WERI-Rb-1 (cell line): ENCODE results near the gene PGAM2.

Source experiments
- DNase-seq: peaks from one replicate; pipeline ENCODE4 v3.0.0-alpha.2; 2020
- H3K27ac ChIP-seq: fragments of 250-450 bp; sonication (Bioruptor Pico); 2 replicates; pipeline ENCODE4 v1.5.1; 2020; ENCODE audit warnings: mild to moderate bottlenecking, moderate library complexity
- H3K27me3 ChIP-seq: fragments of 250-450 bp; sonication (Bioruptor Pico); 2 replicates; pipeline ENCODE4 v1.5.1; 2021; ENCODE audit warnings: mild to moderate bottlenecking, low read depth, moderate library complexity; ENCODE audit not compliant: insufficient read depth, severe bottlenecking
- H3K36me3 ChIP-seq: fragments of 250-450 bp; sonication (Bioruptor Pico); 2 replicates; pipeline ENCODE4 v1.5.1; 2020; ENCODE audit warnings: mild to moderate bottlenecking, moderate library complexity
- H3K4me3 ChIP-seq: 2 replicates; pipeline ENCODE4 v1.5.1; 2011; ENCODE audit warnings: low read depth, mild to moderate bottlenecking, control low read depth, low read length
- H3K9me3 ChIP-seq: fragments of 250-450 bp; sonication (Bioruptor Pico); 2 replicates; pipeline ENCODE4 v1.5.1; 2021; ENCODE audit warnings: mild to moderate bottlenecking, moderate library complexity; ENCODE audit not compliant: severe bottlenecking
- TF ChIP-seq, protein P1 (sequence below): IDR thresholded peaks from 2 replicates; pipeline ENCODE4 v1.5.1; 2011; ENCODE audit warnings: low read depth, mild to moderate bottlenecking, control low read depth, inconsistent platforms, low read length

The PGAM2 gene

DNA sequence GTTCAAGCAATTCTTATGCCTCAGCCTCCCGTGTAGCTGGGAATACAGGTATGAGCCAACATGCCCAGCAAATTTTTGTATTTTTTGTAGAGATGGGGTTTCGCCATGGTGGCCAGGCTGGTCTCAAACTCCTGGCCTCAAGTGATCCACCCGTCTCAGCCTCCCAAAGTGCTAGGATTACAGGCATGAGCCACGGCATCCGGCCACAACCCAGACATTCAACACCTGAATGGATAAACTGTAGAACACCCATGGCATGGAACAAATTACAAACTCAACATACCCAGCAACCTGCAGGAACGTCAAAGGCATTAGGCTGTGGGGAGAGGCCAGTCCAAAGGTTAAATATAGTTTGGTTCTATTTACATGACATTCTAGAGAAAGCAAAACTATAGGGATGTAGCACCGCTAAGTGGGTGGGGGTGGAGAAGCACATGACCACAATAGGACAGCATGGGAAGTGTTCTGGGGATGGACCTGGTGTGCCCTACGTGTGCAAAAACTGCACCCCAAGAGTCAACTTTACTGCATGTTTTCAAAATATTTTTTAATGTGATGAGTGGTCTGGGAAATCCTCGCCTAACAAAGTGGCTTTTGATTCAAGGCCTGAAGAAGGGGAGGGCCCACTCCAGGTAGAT, 6.5 kb upstream of the PGAM2 start:
- TF ChIP-seq, protein P1, sequence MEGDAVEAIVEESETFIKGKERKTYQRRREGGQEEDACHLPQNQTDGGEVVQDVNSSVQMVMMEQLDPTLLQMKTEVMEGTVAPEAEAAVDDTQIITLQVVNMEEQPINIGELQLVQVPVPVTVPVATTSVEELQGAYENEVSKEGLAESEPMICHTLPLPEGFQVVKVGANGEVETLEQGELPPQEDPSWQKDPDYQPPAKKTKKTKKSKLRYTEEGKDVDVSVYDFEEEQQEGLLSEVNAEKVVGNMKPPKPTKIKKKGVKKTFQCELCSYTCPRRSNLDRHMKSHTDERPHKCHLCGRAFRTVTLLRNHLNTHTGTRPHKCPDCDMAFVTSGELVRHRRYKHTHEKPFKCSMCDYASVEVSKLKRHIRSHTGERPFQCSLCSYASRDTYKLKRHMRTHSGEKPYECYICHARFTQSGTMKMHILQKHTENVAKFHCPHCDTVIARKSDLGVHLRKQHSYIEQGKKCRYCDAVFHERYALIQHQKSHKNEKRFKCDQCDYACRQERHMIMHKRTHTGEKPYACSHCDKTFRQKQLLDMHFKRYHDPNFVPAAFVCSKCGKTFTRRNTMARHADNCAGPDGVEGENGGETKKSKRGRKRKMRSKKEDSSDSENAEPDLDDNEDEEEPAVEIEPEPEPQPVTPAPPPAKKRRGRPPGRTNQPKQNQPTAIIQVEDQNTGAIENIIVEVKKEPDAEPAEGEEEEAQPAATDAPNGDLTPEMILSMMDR: no peak
- peaks cover 26% of the 10 kb centered on the region for H3K36me3 ChIP-seq
- H3K27ac ChIP-seq: no peak overlapping the region
- no peak for DNase-seq
- no peaks in the 10 kb centered on the region for H3K9me3 ChIP-seq
- no peaks in the 10 kb centered on the region for H3K27me3 ChIP-seq
- H3K4me3 ChIP-seq: no peak overlapping the region

DNA sequence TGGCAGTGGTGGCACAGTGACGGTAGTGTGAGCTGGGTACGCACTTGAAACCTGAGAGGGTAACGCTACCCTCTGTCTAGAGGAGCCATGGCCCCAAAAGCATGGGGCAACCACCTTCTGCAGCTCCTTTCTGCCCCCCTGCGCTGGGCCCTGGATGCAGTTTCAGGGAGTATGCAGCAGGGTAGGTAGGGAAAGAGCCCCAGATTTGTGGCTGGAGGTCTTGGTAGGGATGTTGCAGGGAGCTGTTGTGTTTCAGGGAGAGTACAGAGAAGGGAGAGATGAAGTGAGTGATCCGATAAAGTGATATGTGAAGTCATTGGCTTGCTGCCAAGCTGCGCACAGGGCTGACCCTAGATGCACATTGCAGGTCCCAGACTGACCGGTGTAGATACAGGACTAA, 2.7 kb upstream of the PGAM2 start:
- TF ChIP-seq, protein P1: no peak
- H3K27ac ChIP-seq: no peak overlapping the region
- DNase-seq: no peak

DNA sequence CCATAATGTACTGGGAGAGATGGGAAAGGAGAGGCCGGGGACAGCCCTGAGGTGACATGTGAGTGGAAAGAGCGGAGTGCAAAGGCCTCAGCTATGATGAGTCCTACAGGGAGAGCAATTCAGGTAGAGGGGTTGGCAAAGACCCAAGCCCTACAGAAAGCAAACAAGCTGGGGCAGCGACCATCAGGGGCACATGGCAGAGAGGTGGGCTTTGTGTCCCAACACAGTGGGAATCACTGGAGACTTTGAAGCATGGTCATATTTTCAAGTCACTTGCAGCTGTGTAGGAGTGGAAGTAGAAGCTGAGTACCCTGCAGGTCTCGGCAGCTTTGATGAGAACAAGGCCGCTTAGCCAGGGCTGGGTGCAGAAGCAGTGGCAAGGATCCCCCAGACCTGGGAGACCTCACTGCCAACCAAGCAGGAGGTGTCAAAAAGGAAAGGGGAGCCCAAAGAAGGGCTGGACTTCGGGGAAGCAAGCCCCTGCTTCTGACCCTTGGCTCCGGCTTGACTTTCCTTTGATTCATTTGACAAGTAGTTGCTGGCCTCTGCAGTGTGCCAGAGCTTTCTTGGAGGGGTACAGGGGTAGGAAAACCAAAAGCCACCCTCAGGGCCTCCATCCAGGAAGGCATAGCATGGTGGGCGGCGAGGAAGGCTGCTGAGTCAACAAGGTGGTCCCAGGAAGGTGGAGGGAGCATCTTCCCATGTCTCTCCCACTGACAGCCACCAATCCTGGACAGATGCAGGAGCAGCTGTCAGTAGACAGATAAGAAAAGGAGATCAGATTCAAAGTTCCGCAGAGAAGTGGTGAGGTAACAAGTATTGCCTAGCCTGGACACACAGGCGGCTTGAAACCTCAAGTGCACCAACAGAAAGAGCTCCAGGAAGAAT, 1.9 kb upstream of the PGAM2 start:
- H3K4me3 ChIP-seq: no peak overlapping the region
- no peaks in the 10 kb centered on the region for H3K27me3 ChIP-seq
- DNase-seq: no peak
- H3K36me3 ChIP-seq: peaks cover 6% of the 10 kb centered on the region; the same call in 1 of the 2 replicates
- H3K27ac ChIP-seq: no peak overlapping the region
- H3K9me3 ChIP-seq: no peaks in the 10 kb centered on the region
- TF ChIP-seq, protein P1: no peak

More for the DNA sequence above, 2.7 kb upstream of the PGAM2 start:
- no peaks in the 10 kb centered on the region for H3K27me3 ChIP-seq
- peaks cover 6% of the 10 kb centered on the region for H3K36me3 ChIP-seq
- no peaks in the 10 kb centered on the region for H3K9me3 ChIP-seq
- no peak overlapping the region for H3K4me3 ChIP-seq

DNA sequence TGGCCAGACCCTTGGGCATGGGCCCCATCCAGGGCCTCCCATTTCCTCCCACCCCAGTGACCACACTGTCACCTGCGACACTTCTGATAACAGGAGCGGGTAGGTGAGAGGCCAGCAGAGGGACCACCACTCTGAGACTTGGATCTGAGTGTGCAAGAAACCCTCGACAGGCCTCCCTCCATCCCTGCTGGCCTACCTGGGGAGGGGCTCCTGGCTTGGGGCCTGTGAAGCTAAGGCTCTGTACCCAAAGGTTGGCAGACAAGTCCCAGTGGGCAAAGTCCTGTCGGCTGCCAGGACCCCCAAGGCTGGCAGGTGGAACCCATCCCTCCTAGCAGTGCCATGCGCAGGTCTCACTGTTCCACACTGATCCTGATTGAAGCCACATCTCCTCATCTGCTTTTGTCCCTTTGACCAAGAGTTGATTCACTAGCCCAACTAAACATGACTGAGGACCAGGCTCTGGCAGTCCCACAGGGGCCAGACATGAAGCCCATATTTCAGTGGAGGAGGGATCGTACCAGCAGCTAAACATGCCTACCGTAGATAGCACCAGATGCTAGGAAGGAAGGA, 1.2 kb upstream of the PGAM2 start:
- H3K4me3 ChIP-seq: no peak overlapping the region
- H3K27ac ChIP-seq: no peak overlapping the region; the same call in 1 of the 2 replicates
- no peak for DNase-seq
- no peaks in the 10 kb centered on the region for H3K9me3 ChIP-seq
- H3K36me3 ChIP-seq: peaks cover 11% of the 10 kb centered on the region; the same call in 1 of the 2 replicates
- no peaks in the 10 kb centered on the region for H3K27me3 ChIP-seq
- TF ChIP-seq, protein P1: no peak

DNA sequence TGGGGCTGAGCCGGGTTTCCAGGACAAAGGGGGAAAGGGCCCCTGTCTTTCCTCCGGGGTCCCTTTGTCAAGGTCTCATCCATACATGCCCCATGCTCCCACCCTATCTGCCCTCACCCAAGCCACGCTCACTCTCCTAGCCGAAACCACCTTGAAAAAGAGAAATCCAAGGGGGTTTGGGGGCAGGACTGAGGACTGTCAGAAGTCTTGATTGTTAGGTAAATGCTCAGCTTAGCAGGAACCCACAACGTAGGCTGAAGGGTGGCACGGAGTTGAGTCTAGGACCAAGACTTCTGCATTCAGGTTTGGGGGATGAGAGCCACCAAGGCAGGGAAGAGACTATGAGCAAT, 719 bp upstream of the PGAM2 start:
- H3K27ac ChIP-seq: peak overlapping the region; percentile 62
- H3K4me3 ChIP-seq: no peak overlapping the region; the same call in 1 of the 2 replicates
- DNase-seq: no peak
- peaks cover 14% of the 10 kb centered on the region; the same call in 1 of the 2 replicates for H3K36me3 ChIP-seq
- no peaks in the 10 kb centered on the region for H3K9me3 ChIP-seq
- TF ChIP-seq, protein P1: no peak
- H3K27me3 ChIP-seq: no peaks in the 10 kb centered on the region
